ENCODE results near the gene EPC1.
"Not testable (repeated sequence)": the region's sequence is repeated elsewhere in the genome, so short reads cannot be mapped to it uniquely, and the experiment has no call there.

Gene EPC1, protein sequence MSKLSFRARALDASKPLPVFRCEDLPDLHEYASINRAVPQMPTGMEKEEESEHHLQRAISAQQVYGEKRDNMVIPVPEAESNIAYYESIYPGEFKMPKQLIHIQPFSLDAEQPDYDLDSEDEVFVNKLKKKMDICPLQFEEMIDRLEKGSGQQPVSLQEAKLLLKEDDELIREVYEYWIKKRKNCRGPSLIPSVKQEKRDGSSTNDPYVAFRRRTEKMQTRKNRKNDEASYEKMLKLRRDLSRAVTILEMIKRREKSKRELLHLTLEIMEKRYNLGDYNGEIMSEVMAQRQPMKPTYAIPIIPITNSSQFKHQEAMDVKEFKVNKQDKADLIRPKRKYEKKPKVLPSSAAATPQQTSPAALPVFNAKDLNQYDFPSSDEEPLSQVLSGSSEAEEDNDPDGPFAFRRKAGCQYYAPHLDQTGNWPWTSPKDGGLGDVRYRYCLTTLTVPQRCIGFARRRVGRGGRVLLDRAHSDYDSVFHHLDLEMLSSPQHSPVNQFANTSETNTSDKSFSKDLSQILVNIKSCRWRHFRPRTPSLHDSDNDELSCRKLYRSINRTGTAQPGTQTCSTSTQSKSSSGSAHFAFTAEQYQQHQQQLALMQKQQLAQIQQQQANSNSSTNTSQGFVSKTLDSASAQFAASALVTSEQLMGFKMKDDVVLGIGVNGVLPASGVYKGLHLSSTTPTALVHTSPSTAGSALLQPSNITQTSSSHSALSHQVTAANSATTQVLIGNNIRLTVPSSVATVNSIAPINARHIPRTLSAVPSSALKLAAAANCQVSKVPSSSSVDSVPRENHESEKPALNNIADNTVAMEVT

DNA sequence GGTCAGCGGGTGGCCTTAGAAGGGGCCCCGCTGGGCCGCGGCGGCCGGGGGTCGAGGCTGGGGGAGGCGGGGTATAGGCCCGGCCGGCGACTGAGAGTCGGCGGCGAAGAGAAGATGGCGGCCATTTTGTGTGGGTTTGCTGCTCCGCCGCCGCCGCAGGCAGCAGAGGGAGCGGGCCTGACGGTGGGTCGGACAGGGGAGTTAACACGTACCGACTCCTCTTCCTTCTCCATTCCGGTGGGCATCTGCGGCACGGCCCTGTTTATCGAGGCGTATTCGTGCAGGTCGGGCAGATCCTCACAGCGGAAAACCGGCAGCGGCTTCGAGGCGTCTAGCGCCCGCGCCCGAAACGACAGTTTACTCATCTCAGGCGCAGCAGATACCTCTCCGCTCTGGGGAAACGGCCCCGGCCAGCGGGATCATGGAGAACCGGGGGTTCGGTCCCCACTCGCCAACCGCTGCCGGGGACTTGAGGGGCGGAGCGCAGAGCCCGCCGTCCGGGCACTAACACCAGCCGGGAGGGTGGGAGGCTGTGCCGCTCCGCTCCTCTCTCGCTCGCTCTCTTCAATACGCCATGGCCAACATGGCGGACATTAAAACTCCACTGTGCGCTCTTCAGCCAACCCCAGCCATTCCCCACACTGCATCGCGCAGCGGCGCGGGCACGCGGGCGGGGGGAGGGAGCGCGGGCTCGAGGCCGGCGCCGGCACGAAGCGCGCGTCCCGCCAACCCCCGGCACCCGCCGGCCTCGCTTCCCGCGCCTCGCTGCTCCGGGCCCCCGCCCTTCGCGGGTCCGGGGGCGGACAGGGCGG, at the start of gene EPC1:
EPC1 (minus strand) TSS at position 608 of the 812 bp plus-strand sequence; CDS start at position 365, 243 bp downstream.
- peak; percentile 85 for DNase-seq (ENCODE audit: low spot score)

DNA sequence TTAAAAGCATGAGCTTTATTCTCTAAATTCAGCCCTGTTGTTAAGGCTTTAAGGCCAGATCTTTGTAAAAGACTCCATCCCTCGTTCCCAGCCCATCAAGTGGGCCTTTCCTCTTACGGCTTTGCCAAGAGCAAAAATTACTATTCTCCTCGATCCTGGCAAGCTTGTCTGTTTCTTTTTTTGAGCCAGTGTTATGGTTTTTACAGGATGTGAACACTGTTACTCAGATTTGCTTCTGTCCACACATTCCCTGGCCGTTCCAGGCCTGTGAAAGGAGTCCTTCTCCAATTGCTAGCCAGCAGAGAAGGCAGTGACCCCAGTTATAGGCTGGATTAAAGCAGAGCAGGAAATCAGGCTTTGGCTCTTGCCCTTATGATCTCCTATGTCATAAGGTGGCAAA, 47.0 kb upstream of the EPC1 start:
- no peak for DNase-seq (ENCODE audit: low spot score)

DNA sequence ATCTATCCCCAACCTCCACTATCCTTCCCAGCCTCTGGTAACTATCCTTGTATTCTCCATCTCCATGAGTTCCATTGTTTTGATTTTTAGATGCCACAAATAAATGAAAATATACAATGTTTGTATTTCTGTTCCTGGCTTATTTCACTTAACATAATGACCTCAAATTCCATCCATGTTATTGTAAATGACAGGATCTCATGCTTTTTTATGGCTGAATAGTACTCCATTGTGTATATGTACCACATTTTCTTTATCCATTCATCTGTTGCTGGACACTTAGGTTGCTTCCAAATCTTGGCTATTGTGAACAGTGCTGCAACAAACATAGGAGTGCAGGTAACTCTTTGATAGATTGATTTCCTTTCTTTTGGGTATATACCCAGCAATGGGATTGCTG, 45.3 kb upstream of the EPC1 start:
- DNase-seq (ENCODE audit: low spot score) = not testable (repeated sequence)

DNA sequence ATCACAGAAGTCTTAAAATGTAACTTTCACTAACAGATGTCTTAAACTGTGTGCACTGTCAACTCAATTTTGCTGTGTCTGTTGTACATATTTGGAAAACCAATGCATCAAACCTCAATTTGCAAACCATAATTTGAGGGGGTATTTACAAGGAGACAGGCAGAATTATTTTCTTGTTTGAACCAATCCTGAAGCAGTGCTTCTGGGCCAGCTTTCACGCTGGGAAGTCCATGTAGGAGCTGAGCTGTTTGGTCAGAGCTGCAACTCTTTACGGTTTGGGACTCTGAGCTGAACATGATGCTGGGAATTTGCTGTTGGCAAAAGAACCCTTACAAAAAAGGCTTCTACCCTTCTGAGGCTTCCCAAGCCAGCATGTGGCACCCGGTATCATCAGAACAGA, 43.2 kb upstream of the EPC1 start:
- DNase-seq (ENCODE audit: low spot score) = no peak

DNA sequence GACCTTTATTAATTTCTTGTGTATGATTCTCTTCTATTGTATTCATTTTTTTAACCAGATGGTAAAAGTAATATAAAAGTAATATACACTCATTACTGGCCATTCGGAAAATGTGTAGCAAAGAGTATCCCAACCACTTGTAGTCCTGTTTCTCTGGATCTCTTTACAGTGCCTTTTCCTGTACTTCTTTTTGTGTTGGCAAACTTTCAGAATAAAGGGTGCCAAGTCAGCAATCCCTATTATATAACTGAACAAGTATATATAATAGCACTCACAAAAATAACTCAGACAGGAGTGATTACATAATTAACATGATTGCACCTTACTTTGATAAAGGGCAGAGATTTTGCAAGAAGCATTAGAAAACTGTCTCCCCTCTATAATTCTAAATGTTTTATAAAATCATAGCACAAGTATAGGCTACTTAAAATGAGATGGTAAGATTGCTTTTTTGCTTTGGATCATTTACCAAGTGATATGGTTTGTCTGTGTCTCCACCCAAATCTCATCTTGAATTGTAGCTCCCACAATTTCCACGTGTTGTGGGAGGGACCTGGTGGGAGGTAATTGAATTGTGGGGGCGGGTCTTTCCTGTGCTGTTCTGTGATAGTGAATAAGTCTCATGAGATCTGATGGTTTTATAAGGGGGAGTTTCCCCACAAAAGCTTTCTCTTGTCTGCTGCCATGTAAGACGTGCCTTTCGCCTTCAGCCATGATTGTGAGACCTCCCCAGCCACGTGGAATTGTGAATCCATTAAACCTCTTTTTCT, 41.5 kb upstream of the EPC1 start:
- DNase-seq (ENCODE audit: low spot score) = no peak

DNA sequence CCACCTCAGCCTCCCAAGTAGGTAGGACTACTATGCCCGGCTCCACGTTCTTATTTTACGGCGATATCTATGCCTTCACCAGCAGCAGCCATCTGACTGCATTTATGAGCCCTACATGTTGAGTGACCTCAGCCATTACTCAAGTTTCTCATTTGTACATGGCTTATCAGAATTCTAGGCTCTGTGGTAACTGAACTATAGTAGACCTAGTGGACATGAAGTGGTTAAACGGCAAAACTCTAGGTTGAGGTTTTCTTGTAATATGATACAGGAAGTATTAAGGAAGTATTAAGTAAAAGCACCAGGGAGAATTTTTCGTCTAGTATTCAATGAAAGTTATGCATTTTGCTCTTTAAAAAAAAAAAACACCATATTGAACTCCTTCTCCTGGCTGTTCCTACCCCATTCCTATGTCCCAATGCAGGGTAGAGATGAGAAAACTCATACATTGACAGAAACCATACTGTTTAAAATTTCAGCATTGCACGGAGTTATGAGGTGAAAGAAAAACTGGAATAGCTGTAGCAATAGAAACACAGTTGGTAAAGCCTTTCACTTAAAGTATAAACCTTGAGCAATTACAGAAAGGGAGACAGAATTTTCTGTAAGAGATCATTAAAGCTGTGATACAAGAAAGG, 39.8 kb upstream of the EPC1 start:
- no peak for DNase-seq (ENCODE audit: low spot score)

DNA sequence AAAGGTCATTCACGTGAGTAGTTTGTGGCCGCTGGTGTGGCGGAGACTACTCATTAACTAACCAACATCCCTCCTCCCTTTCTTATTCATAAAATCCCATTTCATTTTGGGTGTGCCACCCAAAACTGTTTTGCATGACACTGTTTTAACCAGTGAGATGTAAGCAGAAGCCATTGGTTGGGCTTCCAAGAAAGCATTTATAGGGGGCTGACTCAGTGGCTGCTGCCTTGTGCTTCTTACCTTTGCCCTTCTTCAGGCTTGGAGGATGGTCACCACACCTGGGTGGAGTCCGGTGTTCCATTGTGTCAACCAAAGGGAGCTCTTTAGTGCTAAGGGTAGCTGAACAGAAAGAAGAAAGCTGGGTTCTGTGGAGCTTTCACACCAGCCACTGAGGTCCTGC, 37.2 kb upstream of the EPC1 start:
- DNase-seq (ENCODE audit: low spot score) = no peak

DNA sequence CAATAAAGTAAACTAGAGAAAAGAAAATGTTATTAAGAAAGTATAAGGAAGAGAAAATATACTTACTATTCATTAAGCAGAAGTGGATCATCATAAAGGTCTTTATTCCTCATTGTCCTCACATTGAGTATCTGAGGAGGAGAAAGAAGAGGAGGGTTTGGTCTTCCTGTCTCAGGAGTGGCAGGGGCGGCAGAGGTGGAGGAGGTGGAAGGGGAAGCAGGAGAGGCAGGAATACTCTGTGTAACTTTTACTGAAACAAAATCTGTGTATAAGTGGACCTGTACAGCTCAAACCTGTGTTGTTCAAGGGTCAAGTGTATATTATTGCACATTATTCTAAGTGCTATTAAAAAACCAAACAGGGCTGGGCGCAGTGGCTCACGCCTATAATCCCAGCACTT, 34.2 kb upstream of the EPC1 start:
- no peak for DNase-seq (ENCODE audit: low spot score)

DNA sequence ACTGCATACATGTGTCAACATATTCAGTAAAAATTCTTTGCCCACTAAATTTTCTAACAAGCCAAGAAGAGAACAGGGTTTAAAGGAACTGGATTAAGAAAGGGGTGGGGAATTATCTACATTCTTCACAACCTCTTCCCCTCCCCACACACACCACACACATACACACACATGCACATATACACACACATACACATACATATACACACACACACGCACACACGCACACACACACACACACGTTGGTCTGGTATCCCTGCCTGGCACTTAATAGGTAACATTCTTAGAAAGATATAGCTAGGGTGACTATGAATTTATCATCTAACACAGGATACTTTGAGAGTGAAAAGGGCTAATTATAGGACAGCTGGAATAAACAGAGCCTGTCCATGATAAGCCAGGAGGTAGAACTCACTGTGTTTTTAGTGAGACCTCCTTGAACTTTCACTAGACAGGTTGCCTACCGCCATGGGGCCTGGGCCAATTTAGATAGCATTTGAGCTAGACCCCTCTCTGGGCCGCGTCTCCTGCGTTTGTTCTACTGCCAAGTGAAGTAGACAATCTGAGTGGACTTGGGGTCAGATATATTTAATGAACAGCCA, 33.1 kb upstream of the EPC1 start:
- no peak for DNase-seq (ENCODE audit: low spot score)

DNA sequence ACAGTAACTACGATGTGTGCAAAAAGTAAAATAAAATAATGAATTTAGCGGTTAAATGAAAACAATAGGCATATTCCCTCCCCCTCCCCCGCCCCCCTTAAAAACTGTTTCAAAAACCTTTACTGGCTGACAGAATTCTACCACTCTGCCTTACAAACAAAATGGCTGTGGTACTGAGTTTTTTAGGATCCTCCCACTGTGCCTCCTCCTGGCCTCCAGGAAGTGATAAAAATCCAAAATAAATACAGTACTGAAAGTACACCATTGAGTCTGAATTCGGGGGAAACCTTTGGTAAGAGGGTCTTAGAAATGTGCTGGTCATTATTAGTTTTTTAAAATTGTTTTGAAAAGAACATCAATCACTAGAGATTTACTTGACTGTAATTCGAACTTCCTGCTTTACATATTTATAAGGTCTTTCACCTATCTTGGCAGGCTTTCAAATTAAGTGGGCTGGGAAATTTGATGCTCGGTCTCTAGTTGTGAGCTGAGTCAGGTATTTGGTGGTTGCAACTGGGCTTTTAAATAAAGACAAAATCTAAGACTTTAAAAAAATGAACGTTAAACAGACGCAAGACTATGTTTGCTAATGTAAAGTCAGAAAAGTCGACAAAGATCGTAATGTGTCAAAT, 32.5 kb upstream of the EPC1 start:
- DNase-seq (ENCODE audit: low spot score) = peak; percentile 52

DNA sequence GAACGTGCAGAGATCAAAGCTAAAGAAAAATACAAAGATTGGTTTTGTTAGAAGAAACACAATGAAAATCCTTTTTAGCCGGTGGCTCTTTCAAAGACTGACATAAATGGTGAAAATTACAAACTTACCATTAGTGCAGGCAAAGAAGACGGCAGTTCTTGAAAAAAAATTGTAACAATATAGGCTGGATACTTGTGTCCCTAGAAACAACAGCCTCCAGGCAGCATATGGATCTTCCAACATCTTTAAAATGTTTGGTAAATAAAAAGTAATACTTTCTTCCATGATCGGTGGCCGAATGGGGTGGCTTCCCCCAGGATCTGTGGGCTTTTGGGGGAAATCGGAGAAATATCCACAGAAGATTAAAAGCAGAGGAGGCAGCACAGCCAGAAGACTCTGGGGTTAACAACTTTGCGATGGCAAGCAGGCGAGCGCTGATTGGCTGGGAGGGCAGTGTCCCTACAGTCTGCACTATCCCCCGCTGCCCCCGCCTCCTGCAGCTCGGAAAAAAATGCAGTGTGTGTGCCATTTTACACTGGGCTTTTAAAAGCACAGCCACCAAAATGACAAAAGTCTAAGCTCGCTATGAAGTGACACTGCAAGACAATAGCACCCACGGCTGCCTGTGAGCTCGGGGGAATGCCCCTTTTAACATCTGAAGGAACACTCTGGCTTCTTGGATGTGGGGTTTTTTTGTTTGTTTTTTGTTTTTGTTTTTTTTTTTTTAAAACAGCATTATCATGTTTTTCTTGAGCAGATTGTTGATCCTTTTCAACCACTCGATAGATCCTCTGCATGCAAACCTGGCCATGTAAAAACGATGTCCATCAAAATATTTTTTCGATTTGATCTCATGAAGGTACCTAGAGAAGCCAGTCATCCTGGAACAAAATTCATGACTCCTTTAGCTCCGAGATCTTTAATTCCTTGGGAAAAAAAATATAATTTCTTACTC, 31.7 kb upstream of the EPC1 start:
- DNase-seq (ENCODE audit: low spot score) = peak; percentile 91

DNA sequence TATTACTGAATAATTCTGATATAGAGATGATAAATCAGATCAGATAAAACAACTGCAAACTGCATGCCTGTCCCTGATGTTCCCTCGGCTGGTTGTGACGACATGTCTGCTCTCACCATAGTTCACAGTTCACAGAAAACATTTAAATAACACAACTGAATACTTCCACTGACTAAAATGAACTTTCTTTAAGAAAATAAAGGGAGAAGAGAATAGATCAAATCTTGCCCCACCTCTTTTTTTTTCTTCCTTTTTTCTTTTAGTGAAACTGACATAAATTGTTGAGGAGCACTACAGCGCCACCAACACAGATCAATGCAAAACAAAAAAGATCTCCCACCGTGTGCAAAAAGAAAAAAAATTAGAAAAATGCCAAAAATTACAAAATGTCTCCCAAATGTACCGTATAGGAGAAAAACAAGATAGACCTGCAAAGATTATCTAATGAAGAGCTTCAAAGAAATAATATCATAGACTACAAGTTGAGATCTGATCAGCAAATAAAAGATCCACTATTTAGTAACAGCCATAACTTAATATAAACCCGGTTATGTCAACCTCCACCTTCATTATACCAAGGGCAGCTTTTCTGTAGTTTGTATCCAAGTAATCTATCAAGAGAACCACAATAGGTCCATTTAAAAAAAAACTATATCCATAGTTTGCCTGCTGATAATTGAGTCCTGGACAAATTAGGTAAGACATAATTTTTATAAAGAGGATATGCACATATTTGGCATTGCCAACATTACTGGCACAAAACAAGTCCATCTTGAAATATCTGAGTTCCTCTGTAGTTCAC, 30.7 kb upstream of the EPC1 start:
- peak; percentile 74 for DNase-seq (ENCODE audit: low spot score)

DNA sequence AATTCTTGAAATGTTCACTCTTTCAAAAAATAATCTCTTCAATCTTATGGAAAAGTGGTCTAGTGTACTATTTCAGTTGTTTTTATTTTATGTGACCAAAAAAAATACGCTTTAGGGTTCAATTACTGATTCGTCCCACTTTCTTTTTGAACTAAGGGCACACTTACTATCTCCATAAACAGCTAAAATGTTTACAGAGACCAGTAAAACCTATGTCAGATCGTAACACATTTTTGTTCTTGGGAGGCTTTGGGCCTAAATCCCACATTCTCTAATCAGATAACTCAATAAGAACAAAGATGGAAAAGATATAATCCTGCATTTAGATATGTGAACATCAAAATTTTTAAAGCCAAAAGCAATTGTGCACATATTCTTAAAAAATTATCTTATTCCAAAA, 29.8 kb upstream of the EPC1 start:
- DNase-seq (ENCODE audit: low spot score) = peak; percentile 13

DNA sequence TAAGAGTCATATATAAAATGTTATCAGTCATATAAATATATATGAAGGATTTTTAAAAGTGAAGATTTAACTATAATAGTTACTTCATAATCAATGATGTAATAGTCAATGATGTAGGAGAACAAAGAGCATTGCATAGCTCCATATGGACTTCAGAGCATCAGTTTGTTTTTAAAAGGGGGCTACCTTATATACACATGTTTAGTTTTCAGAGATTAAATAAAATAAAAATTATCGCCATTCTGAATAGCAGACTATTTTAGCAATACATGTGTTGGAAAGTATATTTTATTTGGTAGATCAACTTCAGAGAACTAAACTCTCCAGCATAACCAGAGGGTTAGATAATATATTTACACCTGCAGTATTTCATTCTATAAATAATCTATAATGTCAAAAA, 29.1 kb upstream of the EPC1 start:
- DNase-seq (ENCODE audit: low spot score) = peak; percentile 12

DNA sequence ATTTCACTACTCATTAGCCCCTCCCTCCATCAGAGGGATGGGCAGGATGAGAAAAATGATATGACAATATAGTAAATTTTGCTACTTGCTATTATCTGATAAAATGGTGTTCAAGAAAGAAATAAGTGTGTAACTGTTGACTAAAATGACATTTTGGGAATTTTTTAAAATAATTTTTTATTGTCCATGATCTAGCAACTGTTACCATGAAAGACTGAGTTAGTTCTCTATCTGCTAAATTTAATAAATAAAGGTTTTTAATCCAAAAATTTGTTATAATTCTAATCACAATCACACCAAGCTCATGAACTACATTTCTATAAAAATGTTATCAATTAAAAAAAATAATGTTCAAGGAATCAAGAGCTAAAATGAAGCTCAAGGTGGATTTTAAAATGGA, 28.7 kb upstream of the EPC1 start:
- DNase-seq (ENCODE audit: low spot score) = no peak

DNA sequence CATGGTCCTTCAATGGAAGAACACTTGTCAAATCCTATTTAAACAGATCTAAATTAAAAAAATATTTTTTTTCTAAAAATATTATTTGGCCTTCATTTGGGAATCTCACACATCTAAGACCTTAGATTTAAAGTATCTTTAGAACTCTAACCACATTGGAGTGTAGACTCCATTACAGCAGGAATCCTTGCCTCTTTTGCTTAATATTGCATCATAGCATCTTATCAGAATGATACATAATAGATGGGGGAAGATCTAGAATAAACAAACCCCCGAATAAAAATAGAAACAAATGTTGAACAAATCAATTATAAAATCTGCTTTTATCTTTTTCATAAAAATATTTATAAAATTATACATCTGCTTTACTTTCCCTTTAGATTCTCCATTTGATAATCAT, 27.6 kb upstream of the EPC1 start:
- no peak for DNase-seq (ENCODE audit: low spot score)

DNA sequence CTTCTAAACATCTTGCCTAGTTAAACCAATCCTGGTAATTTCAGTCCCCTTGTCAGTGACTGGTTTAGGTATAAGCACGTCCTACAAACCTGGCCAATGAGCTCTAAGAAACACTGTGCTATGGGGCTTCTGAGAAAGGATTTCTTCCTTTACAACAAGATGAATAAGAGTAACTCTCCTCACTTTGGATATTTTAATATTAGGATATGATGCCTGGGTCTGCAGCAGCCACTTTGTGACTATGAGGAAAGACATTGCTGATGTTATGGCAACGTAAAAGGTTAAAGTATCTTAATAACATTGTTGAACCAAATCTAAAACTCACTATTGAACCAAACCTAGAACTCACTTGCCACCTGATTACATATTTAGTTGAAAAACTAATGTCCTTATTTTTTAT, 26.5 kb upstream of the EPC1 start:
- no peak for DNase-seq (ENCODE audit: low spot score)

DNA sequence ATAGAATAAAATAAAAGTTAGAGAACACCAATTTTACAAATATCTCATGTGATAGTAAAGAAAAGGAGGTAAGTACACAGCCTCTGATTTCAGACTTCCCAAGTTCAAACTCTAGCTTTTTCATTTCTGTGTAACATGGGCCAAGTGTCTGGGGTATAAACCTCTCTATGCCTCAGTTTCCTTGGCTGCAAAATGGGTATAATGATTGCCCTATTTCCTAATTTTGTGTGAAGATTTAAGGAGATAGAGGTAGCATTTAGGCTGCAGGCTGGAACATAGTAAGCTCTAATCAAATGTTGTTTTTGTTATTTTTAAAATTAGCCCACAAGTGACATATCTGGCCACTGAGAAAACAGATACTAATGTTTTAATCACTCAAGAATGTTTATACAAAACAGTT, 26.1 kb upstream of the EPC1 start:
- no peak for DNase-seq (ENCODE audit: low spot score)
